ELF-1 (cell line): ENCODE results near the gene SLC52A1.
"Not testable (repeated sequence)": the region's sequence is repeated elsewhere in the genome, so short reads cannot be mapped to it uniquely, and the experiment has no call there.

Experiments used
- DNase-seq: peaks from one replicate; pipeline ENCODE4 v3.0.0-alpha.2; 2016; ENCODE audit warnings: low read depth, low spot score

Gene SLC52A1

DNA sequence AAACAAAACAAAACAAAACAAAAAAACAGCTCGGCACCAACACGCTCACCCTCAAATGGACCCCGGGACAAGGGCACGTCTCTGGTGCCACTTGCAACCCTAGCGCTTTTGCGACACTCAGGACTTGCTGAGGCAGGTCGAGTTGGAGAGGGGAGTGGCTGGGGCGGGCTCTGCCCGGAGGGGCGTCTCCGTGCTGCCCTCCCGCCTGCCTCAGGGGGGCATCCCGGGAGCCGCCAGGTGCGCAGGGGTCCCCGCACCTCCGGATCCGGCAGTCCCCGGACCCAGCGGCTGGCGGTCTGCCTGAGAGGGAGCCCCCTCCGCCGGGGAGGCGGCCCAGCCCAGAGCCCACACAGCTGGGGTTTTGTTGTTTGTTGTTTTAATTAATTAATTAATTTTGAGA is at the start of gene SLC52A1:
SLC52A1 (minus strand) TSS at position 112 of the 400 bp plus-strand sequence. CDS start 820 bp downstream, outside the sequence.
- peak; percentile 29 for DNase-seq

DNA sequence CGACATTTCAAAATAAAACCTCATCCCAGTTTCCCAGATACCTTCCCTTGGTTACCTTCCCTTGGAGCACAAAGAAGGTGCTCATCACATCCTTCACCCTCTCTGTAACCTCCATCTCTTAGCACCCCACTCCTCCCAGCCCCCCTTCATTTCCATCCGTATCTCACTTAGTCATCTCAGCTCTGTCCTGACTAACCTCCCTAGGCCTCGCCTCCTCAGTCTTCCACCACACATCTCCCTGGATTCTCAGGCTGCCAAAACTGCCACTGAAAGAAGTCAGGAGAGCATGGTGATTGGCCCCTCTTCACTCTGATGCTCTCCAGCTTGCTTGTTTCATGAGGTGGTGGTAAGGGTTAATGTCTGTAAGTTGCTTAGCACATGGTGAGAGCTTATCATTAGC is 45.4 kb upstream of the SLC52A1 start:
- DNase-seq = no peak

DNA sequence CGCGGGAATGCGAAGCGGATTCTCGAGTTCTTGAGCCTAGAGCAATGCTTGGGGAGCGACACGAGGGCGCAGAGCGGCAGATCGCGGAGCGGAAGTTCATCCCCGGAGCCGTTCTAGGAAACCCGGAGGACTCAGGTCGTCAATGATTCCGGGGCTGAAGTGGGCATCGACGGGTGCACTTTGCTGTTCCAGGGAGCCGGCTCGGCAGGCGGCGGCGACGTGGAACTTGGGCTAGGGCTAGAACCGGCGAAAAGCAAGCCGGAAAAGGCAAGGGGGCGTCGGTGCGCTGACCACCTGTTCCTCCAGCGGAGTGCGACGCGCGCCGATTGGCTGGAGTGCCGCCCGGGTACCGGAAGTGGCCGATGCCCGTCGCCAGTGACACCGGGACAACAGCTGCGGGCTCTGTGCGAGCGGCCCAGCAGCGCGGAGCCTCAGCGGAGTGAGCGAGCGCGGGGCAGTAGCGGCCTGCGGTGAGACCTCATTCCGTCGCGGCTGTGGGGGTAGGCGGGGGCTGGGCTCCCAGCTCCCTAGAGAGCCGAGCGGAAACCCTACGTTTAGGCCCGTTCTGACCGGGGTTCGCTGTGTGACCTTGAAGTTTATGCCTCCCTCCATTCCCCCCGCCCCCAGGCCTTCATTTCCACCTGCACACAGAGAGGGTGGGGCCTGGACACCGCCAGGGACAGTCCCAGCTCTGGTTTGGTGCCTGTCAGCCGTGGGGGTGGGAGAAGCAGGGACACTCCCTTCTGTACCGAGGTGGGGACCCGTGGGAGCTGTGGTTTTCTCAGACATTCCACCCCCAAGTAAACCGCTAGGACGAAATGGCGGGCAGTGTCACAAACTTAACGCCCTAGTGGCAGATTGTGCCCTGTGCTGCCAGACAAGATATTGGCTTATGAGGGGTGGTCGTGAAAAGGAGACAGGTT is 43.1 kb upstream of the SLC52A1 start, which contains the start of gene ZFP3:
ZFP3 (plus strand) TSS at position 362 of the 923 bp plus-strand sequence. CDS start 13,038 bp downstream, outside the sequence.
- peak; percentile 6 for DNase-seq

DNA sequence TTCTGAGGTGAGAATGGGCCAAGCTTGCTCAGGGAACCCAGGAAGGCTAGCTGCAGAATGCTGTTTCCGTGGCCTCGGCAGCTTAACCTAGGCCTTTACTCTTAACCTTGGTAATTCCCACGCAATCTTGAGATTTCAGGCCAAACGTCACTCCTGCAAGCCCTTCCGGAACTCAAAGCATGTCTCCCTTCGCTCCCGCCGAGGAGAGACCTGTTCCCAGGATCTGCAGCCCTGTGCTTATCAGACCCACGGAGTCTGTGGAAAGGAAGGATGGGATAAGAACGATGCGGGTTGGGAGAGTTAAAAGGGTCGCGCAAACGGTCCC is 42.5 kb upstream of the SLC52A1 start:
- DNase-seq = no peak

- DNase-seq = not testable (repeated sequence)
Measured at GRCh38 chr17:5077275-5077674, 42.0 kb upstream of the SLC52A1 start.

- DNase-seq = peak; percentile 26
Measured at GRCh38 chr17:5075472-5075871, 40.2 kb upstream of the SLC52A1 start.

DNA sequence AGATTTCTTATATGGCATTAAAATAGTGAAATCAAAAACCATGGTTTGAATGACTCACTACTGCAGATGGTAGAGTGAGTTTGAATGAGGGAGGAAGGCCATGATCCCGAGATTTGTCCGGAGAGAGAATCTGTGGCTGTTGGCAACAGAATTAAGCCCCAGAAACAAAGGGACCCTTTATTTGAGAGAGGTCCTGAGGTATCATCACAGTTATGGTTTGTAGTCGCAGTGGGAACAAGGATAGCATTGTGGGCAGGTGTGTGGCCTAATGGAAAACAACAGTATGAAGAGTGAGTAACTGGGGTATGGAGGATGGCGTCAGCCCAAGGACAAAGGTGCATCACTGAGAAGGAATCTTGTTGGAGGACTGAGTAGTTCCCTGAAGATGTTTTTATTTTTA is 34.5 kb upstream of the SLC52A1 start:
- DNase-seq = no peak

GRCh38 chr17:5068236-5068635 is 33.0 kb upstream of the SLC52A1 start:
- DNase-seq = no peak

- DNase-seq = no peak
Measured at GRCh38 chr17:5065227-5065744, 30.1 kb upstream of the SLC52A1 start.

DNA sequence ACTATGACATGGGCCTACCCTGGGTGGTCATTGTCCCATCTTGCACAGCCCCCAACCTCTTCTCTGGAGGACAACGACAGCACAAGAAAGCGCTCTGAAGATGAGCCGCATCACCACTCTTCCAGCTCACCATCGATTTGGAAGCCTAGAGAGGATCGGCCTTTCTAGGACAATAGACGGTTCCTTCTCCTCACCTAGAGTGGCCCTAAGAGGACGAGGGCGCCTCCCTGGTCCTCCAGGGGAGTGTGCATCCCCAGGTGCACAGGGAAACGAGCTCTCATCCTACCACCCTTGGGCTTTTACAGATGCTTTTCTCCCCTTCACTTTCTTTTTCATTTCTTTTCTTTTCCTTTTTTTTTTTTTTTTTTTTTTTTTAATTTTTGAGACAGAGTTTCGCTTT is 20.3 kb upstream of the SLC52A1 start:
- DNase-seq = peak; percentile 20

- no peak for DNase-seq
Measured at GRCh38 chr17:5050278-5050677, 15.1 kb upstream of the SLC52A1 start.

DNA sequence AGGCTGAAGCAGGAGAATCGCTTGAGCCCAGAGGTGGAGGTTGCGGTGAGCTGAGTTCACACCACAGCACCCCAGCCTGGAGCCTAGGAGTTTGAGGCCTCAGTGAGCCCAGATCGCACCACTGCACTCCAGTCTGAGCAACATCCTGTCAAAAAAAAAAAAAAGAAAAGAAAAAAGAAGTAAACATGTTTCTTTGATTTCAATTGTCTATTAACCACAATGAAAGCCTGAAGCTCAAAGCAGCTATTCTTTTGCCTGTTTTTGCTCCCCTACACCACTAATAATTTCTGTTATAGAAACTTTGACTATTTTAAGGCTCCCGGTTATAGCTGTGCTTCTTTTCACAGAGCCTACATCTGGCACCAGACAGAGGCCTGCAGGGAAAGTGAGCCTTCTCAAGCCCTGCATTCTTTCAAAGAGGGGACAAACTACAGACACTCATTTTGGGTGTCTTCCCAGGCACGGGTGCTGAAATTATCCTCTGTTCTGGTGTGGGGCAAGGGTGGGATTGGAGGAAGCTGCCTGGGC is 14.2 kb upstream of the SLC52A1 start:
- no peak for DNase-seq

DNA sequence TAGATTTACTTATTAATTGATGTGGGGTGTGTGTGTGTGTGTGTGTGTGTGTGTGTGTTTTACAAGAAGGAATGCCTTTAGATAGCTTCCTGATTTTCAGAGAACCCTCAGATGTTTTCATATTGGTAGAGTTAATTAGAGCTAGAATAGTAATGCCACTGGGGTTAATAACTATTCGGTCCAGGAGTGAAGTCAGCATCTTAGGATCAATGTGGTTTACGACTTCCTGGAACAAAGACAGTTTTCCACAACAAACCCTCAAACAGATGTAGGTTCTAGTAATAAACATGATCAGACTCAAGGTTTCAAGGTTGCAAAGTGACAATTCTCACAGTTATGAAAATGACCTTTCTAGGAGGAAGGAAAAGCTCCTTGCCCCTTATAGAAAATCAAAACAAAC is 12.2 kb upstream of the SLC52A1 start:
- DNase-seq = no peak

GRCh38 chr17:5045496-5045895 is 10.3 kb upstream of the SLC52A1 start:
- no peak for DNase-seq

GRCh38 chr17:5044630-5045029 is 9.4 kb upstream of the SLC52A1 start:
- peak; percentile 38 for DNase-seq

DNA sequence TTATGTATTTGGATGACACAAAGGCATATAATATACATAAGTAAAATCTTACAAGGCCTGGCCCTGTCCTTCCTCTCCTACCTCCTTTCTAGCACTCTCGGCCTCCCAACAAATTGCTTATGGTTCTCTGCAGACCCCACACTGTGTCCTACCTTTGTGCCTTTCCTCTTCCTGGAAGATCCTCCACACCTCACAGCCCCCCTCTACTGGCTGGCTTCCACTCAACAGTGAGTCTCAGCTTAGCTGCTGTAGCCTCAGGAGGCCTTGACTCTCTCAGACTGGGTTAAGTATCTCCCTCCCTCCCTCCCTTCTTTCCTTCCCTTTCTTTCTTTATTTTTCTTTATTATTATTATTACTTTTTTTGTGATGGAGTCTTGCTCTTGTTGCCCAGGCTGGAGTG is 8.3 kb upstream of the SLC52A1 start:
- no peak for DNase-seq

DNA sequence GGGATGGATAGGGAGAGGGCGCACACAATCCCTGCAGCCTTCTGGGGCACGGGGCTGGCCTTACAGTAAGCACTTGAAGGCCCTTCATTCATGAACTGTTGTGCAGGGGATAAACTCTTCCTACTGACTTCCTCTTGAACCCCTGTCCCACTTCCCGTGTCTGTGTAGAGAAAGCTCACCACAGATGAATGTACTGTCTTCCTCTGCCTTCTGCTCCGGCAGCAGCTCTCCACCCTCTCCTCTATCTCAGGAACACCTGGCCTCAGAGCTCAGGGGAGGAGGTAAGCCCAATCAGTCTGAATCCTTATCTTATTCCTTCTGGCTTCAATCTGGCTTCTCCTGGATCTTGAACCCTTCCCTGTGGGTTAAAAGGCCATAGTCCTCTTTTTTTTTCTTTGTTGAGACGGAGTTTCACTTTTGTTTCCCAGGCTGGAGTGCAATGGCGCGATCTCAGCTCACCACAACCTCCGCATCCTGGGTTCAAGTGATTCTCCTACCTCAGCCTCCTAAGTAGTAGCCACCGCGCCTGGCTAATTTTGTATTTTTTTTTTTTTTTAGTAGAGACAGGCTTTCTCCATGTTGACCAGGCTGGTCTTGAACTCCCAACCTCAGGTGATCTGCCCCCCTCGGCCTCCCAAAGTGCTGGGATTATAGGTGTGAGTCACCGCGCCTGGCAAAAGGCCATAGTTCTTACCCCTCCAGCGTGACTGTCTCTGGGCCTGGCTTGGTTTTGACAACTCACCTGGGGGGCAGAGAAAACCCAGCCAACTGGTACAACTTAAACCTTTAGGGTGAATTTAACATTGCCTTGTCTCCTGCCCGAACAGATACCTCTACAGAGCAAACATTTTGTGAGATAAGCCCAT is 7.2 kb upstream of the SLC52A1 start:
- no peak for DNase-seq

DNA sequence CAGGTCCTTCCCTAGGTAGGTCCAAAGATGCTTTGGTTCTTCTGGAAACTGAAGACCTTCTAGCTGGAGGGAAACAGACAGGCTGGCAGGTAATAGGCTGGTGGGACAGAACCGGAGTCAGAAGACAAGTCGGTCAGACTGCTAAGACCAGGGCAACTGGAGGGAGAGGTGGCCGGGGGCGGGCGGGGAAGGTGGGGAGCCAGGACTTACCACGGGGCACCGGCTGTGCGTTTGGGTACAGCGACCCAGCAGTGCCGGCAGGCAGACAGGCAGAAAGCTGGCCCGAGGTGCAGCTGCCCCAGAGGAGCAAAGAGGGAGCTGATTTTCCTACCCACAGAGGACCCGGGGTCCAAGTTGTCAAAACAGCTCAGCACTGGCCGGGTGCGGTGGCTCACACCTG is 575 bp downstream of the SLC52A1 start:
- DNase-seq = no peak

GRCh38 chr17:5034063-5034462 is 1.2 kb downstream of the SLC52A1 start:
- DNase-seq = no peak

DNA sequence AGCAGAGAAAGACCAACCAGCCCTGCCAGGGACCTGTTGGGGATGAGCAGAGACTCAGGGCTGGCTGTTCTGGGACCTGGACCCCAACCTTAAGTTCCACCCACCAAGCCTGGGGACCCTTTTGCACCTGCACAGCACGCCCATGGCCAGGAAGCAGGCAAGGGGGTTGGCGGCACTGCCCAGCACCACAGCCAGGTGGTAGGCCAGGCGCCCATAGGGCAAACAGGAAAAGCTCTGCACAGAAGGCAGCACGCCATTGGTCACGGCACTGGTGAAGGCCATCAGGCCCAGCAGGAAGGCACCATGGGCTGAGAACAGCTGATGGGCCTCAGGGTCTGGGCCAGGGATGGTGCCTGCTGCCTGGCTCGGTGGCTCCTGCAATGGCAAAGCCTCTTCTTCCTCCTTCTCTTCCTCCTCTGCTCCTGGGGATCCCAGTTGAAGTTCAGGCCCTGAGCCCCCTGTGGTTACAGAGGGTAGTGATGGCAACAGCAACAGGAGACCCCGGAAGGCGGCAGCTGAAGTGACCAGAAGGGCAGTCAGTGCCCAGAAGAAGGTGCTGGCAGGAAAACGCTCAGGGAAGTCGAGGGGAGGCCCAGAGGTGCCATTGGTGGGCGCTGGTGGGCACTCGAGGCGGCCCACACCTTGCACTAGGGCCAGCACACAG is 1.7 kb downstream of the SLC52A1 start:
- DNase-seq = no peak

GRCh38 chr17:5032865-5033264 is 2.4 kb downstream of the SLC52A1 start:
- DNase-seq = no peak
